Eye (tissue), 1 donor: ENCODE measurements around the gene PPFIA1.
A peak's percentile ranks its signal among the peaks of the same experiment; 100 is the strongest.

ENCODE experiments used
- DNase-seq: peaks from one replicate; pipeline ENCODE4 v3.0.0-alpha.2; 2015

Gene PPFIA1

GRCh38 chr11:70299636-70300035 lies 29.1 kb downstream of the PPFIA1 start:
- DNase-seq = no peak

- no peak for DNase-seq
These were observed 30.7 kb downstream of the PPFIA1 start for GRCh38 chr11:70301191-70301590.

DNA sequence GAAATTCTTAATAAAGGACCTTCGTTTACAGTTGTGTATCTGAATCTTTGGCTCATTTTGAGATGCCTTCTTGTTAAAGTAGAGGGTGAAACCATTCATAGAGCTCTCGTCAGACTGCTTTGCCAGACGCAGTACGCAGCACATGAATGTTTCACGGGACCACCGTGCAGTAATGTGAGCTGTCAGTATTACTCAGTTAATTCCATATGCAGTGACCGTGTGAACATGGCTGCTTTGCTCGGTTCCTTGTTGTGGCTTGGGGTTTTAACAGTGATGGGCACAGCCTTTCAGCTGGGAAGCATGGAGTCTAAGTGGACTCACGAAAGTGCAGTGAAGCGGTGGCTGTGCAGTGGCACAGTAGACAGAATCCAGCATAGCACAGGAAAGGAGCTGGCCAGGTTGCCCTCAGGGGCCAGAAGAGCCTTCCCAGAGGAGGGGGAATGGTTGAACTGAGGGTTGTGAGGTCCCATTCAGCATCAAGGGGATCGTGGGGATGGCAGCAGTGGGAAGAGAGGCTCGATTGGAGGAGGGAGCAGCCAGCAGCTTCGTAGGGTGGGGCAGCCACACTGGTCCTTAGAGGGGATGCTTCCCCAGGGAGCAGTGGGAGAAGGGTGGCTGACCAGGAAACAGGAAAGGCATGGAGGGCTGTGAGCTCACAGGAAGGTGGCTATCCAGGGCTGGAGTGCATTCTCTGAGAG lies 31.4 kb downstream of the PPFIA1 start:
- peak; percentile 85 for DNase-seq

GRCh38 chr11:70302419-70302752 lies 31.9 kb downstream of the PPFIA1 start:
- no peak for DNase-seq

- no peak for DNase-seq
These were observed 32.6 kb downstream of the PPFIA1 start for GRCh38 chr11:70303070-70303469.

DNA sequence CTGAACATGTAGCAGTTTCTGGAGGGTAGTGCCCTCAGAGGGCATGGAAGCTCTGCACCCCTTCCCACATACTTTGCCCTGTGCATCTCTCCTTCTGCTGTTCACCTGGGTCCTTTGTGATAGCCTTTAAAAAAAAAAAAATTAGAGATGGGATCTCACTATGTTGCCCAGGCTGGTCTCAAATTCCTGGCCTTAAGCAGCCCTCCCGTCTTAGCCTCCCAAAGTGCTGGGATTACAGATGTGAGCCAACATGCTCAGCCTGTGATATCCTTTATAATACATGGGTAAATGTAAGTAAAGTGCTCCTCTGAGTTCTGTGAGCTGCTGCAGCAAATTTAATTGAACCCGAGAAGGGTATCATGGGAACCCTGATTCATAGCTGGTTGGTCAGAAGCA lies 33.7 kb downstream of the PPFIA1 start:
- DNase-seq = no peak

DNA sequence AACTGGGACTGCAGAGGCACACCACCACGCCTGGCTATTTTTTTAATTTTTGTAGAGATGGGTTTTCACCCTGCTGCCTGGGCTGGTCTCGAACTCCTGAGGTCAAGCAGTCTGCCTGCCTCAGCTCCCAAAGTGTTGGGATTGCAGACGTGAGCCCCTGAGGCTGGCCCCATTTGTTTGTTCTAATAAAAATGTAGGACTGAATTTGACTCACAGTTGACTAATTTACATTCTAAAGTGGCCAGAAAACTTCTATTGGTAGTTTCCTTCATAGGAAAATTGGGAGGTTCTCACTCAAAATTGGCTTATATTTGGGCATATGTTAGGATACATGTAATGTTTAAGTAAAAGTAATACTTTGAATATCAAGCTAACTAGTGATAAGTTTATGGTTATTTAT lies 35.0 kb downstream of the PPFIA1 start:
- no peak for DNase-seq

- no peak for DNase-seq
These were observed 36.1 kb downstream of the PPFIA1 start for GRCh38 chr11:70306586-70307033.

DNA sequence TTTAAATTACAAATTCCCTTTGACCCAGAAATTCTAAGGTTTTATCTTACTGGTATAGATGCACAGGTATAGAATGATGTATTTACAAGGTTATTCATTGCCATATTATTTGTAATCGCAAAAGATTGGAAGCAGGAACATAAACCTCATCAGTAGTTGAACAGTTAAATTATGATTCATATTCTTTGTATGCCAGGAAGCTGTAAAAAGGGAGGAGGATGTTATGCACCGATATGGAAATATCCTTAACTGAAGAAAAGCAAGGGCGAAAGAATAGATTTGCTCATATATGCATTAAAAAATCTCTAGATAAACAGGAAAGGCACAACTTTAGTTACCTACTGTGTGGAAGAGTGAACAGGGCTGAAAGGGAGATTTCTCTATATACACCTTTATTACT lies 36.7 kb downstream of the PPFIA1 start:
- DNase-seq = no peak

DNA sequence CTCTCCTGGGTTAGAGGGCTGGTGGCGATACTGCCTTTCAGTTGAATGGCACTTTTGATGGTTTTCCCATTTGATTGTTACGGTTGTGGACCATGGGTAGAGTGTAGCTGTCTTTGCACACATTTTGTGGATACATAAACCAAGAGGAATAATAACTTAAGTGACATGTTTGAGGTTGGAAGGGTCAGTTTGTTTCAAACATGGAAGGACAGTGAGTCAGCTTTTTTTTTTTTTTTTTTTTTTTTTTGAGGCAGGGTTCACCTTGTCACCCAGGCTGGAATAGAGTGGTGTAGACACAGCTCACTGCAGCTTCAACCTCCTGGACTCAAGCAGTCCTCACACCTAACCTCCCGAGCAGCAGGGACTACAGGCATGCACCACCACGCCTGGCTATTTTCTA lies 41.1 kb downstream of the PPFIA1 start:
- no peak for DNase-seq

DNA sequence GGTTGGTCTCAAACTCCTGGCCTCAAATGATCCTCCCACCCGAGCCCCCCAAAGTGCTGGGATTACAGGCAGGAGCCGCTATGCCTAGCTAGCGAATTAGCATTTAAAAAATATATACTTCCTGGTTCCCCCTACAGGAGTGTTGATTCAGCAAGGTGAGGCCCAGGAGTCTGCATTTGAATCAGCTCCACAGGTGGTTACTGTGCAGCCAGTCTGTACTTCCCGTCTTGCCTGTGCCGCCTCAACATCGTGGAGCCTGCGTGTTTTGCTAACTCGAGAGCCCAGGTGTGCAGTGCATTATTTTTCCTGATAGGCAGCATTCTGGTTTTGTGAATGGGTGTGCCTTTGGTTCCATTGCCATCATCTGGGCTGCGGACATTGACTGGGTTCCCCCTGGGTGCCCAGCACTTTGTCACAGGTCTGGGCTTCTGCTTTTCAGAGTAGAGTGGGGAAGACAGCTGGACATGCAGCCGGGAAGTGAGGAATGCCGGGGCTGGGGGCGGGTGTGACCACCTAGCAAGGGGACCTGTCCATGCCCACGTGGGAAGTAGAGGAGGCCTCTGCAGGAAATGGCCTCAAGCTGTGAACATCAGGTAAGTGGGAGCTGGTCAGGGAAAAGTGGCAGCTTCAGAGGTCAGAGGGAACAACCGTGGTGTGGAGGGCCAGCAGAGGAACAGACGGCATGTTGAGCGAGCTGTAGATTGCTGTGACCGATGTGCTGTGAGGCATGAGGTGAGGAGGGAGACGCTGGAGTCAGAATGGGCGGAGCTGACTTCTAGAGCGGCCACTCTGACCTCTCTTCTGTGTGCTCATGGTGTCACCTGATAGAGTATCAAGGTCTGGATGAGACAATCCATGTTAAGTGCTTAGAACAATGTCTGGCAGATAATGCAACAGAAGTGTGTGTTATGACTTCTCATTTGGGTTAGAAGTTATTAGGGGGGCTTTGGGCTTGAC lies 42.2 kb downstream of the PPFIA1 start:
- DNase-seq = no peak

- no peak for DNase-seq
These were observed 43.5 kb downstream of the PPFIA1 start for GRCh38 chr11:70313945-70314344.

GRCh38 chr11:70314730-70315129 lies 44.2 kb downstream of the PPFIA1 start:
- DNase-seq = no peak

GRCh38 chr11:70315716-70316115 lies 45.2 kb downstream of the PPFIA1 start:
- no peak for DNase-seq

GRCh38 chr11:70317581-70318305 lies 47.3 kb downstream of the PPFIA1 start:
- DNase-seq = no peak

- no peak for DNase-seq
These were observed 49.0 kb downstream of the PPFIA1 start for GRCh38 chr11:70319396-70320076.

DNA sequence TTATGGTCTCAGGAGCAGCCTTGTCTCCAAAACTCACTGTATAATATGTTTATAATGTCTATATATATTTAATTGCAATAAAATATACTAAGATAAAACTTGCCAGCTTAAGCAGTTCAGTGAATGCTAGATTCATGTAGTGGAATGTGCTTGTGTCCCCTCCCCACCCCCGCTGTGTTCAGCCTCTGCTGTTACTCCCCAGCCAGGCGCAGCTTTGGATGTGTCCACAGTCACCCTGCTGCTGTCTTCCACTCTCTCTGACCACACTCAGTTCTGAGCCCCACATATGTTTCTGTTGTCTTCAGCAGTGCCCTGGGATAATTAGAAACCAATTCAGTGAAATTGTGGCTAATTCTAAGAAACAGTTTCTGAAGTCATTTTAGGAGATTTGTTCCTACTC lies 52.2 kb downstream of the PPFIA1 start:
- DNase-seq = no peak

DNA sequence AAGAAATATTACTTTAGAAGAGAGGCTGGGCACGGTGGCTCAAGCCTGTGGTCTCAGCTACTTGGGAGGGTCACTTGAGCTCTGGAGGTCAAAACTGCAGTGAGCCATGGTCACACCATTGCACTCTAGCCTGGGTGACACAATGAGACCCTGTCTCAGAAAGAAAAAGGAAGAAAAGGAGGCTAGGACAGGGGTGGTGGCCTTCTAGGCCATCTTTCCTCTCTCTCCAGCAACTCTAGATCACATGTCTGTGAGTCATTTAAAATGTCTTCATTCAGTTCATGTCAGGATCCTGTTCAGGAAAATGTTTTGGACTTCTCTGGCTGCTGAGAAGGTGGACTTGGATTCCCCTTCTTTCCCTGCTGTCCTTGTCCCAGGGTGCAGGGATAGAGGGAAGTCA lies 53.3 kb downstream of the PPFIA1 start:
- DNase-seq = peak; percentile 35

GRCh38 chr11:70324376-70325115 lies 54.1 kb downstream of the PPFIA1 start:
- DNase-seq = peak; percentile 70

GRCh38 chr11:70325824-70326223 lies 55.3 kb downstream of the PPFIA1 start:
- no peak for DNase-seq

DNA sequence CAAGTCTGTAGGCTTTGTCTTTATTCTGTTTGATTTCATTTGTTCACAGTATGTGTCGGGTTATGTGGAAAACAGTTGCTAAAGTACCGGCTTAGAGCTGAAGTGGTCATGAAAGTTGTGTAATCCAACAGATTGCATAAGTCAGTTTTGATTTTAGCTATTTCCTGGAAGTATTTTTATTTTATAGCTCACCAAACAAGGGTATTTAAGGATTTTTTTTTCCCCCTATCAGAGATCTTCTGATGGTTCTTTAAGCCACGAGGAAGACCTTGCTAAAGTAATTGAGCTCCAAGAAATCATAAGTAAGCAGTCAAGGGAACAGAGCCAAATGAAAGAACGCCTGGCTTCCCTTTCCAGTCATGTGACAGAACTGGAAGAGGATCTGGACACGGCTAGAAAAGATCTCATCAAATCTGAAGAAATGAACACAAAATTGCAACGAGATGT lies 55.9 kb downstream of the PPFIA1 start:
- DNase-seq = no peak

DNA sequence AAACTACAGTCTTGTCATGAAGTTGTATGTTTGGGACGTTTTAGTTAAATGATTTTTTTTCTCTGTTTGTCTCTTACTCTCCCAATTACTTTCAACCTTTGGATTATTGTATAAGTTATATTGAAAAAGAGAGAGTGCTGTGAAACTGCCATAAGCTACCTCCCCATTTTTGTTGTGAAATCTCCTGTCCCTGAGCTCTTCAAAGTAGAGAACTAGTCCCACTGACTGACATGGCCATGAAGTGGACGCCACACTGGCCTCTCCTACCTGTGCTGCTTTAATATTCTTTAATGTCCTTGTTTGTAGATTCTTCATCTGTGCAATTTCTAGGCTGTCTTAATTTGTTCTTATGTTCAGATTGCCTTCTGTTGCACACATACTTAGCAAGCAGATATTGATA lies 56.3 kb downstream of the PPFIA1 start:
- no peak for DNase-seq
